Measurements from ENCODE around the gene VASH1.

The VASH1 gene

GRCh38 chr14:76814726-76815645 is 53.7 kb downstream of the VASH1 start:
- POLR2A ChIA-PET = interaction anchor here (0.6 kb wide), 1 partner anchor 99 kb away, joined by 4 read pairs; no protein-coding TSS in a partner anchor
- Histone ChIP-seq H3K27me3 (replicated peaks in 2 of 5; ENCODE audit: control insufficient read depth in 4 of 5, insufficient read depth in 5 of 5, low read length in 4 of 5) (peaks cover 0 to 2% (median 0%) of the 10 kb centered on the region in 5 experiments), H3K9me3 (ENCODE audit: control extremely low read depth in 1 of 5, control insufficient read depth in 4 of 5, insufficient read depth in 2 of 5, low read depth in 1 of 5, low read length in 4 of 5) (no peaks in the 10 kb centered on the region), H3K36me3 (ENCODE audit: control insufficient read depth in 4 of 4, insufficient read depth in 4 of 4, low read length in 3 of 4) (no peaks in the 10 kb centered on the region), H3K4me1 (ENCODE audit: control extremely low read depth in 1 of 4, control insufficient read depth in 4 of 4, insufficient read depth in 4 of 4, low read length in 3 of 4) (peaks cover 9 to 26% (median 24%) of the 10 kb centered on the region in 4 experiments), H3K27ac (ENCODE audit: insufficient read depth in 1 of 2, low read depth in 1 of 2, low read length in 2 of 2, poor library complexity in 1 of 2, severe bottlenecking in 2 of 2) (no peak overlapping the region), H3K4me3 (ENCODE audit: control insufficient read depth in 1 of 7, extremely low read depth in 1 of 7, insufficient read depth in 4 of 7, low read depth in 2 of 7, low read length in 6 of 7) (no peak overlapping the region)
- CTCF ChIA-PET = no interaction called here
- DNase-seq = no peak
- 100% methylated on average over 4 of the region's 7 CpGs for WGBS (ENCODE audit: insufficient coverage)

GRCh38 chr14:76820700-76821099 is 59.4 kb downstream of the VASH1 start:
- H3K27me3 ChIP-seq (replicated peaks in 2 of 5; ENCODE audit: control insufficient read depth in 4 of 5, insufficient read depth in 5 of 5, low read length in 4 of 5) = peaks cover 0 to 4% (median 0%) of the 10 kb centered on the region in 5 experiments

GRCh38 chr14:76826122-76826521 is 64.9 kb downstream of the VASH1 start, which contains the start of gene LRRC74A:
Gene LRRC74A, plus strand, starts transcription at chr14:76826408. Its CDS starts 290 bp downstream, at chr14:76826698.
- POLR2A ChIA-PET = no interaction called here
- no peak for DNase-seq
- H3K9me3 ChIP-seq (ENCODE audit: control extremely low read depth in 1 of 5, control insufficient read depth in 4 of 5, insufficient read depth in 2 of 5, low read depth in 1 of 5, low read length in 4 of 5) = no peaks in the 10 kb centered on the region
- H3K27me3 ChIP-seq (replicated peaks in 2 of 5; ENCODE audit: control insufficient read depth in 4 of 5, insufficient read depth in 5 of 5, low read length in 4 of 5) = peaks cover 0 to 3% (median 0%) of the 10 kb centered on the region in 5 experiments
- H3K4me3 ChIP-seq (ENCODE audit: control insufficient read depth in 1 of 7, extremely low read depth in 1 of 7, insufficient read depth in 4 of 7, low read depth in 2 of 7, low read length in 6 of 7) = no peak within 1 kb of the TSS
- no peak within 1 kb of the TSS for H3K27ac ChIP-seq (ENCODE audit: insufficient read depth in 1 of 2, low read depth in 1 of 2, low read length in 2 of 2, poor library complexity in 1 of 2, severe bottlenecking in 2 of 2)
- WGBS (ENCODE audit: insufficient coverage) = 100% methylated on average over 1 of the region's 2 CpGs
- H3K36me3 ChIP-seq (ENCODE audit: control insufficient read depth in 4 of 4, insufficient read depth in 4 of 4, low read length in 3 of 4) = no peaks in the 10 kb centered on the region
- CTCF ChIA-PET = no interaction called here
- no peaks in the 10 kb centered on the region for H3K4me1 ChIP-seq (ENCODE audit: control extremely low read depth in 1 of 4, control insufficient read depth in 4 of 4, insufficient read depth in 4 of 4, low read length in 3 of 4)

More at GRCh38 chr14:76820700-76821099, 59.4 kb downstream of the VASH1 start:
- no peaks in the 10 kb centered on the region for H3K36me3 ChIP-seq (ENCODE audit: control insufficient read depth in 4 of 4, insufficient read depth in 4 of 4, low read length in 3 of 4)
- no peak for DNase-seq
- no peak overlapping the region for H3K27ac ChIP-seq (ENCODE audit: insufficient read depth in 1 of 2, low read depth in 1 of 2, low read length in 2 of 2, poor library complexity in 1 of 2, severe bottlenecking in 2 of 2)
- CTCF ChIA-PET = interaction anchor here (1.1 to 1.2 kb wide), 2 partner anchors 9 to 14 kb away, joined by 3 read pairs; no protein-coding TSS in a partner anchor
- H3K4me3 ChIP-seq (ENCODE audit: control insufficient read depth in 1 of 7, extremely low read depth in 1 of 7, insufficient read depth in 4 of 7, low read depth in 2 of 7, low read length in 6 of 7) = no peak overlapping the region
- POLR2A ChIA-PET = no interaction called here
- H3K9me3 ChIP-seq (ENCODE audit: control extremely low read depth in 1 of 5, control insufficient read depth in 4 of 5, insufficient read depth in 2 of 5, low read depth in 1 of 5, low read length in 4 of 5) = no peaks in the 10 kb centered on the region
- WGBS (ENCODE audit: insufficient coverage) = no CpG with 5 or more reads among the region's 2 CpGs
- H3K4me1 ChIP-seq (ENCODE audit: control extremely low read depth in 1 of 4, control insufficient read depth in 4 of 4, insufficient read depth in 4 of 4, low read length in 3 of 4) = no peaks in the 10 kb centered on the region

GRCh38 chr14:76827696-76828296 is 66.5 kb downstream of the VASH1 start:
- no peak overlapping the region for H3K4me3 ChIP-seq (ENCODE audit: control insufficient read depth in 1 of 7, extremely low read depth in 1 of 7, insufficient read depth in 4 of 7, low read depth in 2 of 7, low read length in 6 of 7)

GRCh38 chr14:76828339-76829012 is 67.2 kb downstream of the VASH1 start:
- Histone ChIP-seq H3K27ac (ENCODE audit: insufficient read depth in 1 of 2, low read depth in 1 of 2, low read length in 2 of 2, poor library complexity in 1 of 2, severe bottlenecking in 2 of 2) (no peak overlapping the region), H3K4me1 (ENCODE audit: control extremely low read depth in 1 of 4, control insufficient read depth in 4 of 4, insufficient read depth in 4 of 4, low read length in 3 of 4) (no peaks in the 10 kb centered on the region), H3K9me3 (ENCODE audit: control extremely low read depth in 1 of 5, control insufficient read depth in 4 of 5, insufficient read depth in 2 of 5, low read depth in 1 of 5, low read length in 4 of 5) (peaks cover 0 to 3% (median 0%) of the 10 kb centered on the region in 5 experiments), H3K36me3 (ENCODE audit: control insufficient read depth in 4 of 4, insufficient read depth in 4 of 4, low read length in 3 of 4) (no peaks in the 10 kb centered on the region), H3K4me3 (ENCODE audit: control insufficient read depth in 1 of 7, extremely low read depth in 1 of 7, insufficient read depth in 4 of 7, low read depth in 2 of 7, low read length in 6 of 7) (no peak overlapping the region), H3K27me3 (replicated peaks in 2 of 5; ENCODE audit: control insufficient read depth in 4 of 5, insufficient read depth in 5 of 5, low read length in 4 of 5) (peaks cover 0 to 3% (median 0%) of the 10 kb centered on the region in 5 experiments)
- POLR2A ChIA-PET = no interaction called here
- CTCF ChIA-PET = interaction anchor here (0.6 to 0.7 kb wide), 2 partner anchors 16 to 21 kb away, joined by 3 read pairs; no protein-coding TSS in a partner anchor
- DNase-seq = no peak
- 93% methylated on average over 16 of the region's 17 CpGs for WGBS (ENCODE audit: insufficient coverage)

More at GRCh38 chr14:76827696-76828296, 66.5 kb downstream of the VASH1 start:
- no peak for DNase-seq
- Histone ChIP-seq H3K4me1 (ENCODE audit: control extremely low read depth in 1 of 4, control insufficient read depth in 4 of 4, insufficient read depth in 4 of 4, low read length in 3 of 4) (no peaks in the 10 kb centered on the region), H3K36me3 (ENCODE audit: control insufficient read depth in 4 of 4, insufficient read depth in 4 of 4, low read length in 3 of 4) (no peaks in the 10 kb centered on the region), H3K27me3 (replicated peaks in 2 of 5; ENCODE audit: control insufficient read depth in 4 of 5, insufficient read depth in 5 of 5, low read length in 4 of 5) (peaks cover 0 to 3% (median 0%) of the 10 kb centered on the region in 5 experiments), H3K27ac (ENCODE audit: insufficient read depth in 1 of 2, low read depth in 1 of 2, low read length in 2 of 2, poor library complexity in 1 of 2, severe bottlenecking in 2 of 2) (no peak overlapping the region), H3K9me3 (ENCODE audit: control extremely low read depth in 1 of 5, control insufficient read depth in 4 of 5, insufficient read depth in 2 of 5, low read depth in 1 of 5, low read length in 4 of 5) (peaks cover 0 to 3% (median 0%) of the 10 kb centered on the region in 5 experiments)
- CTCF ChIA-PET = interaction anchor here (0.5 kb wide), 1 partner anchor 329 kb away, joined by 3 read pairs; no protein-coding TSS in a partner anchor
- POLR2A ChIA-PET = interaction anchor here (0.7 kb wide), 1 partner anchor 32 kb away, joined by 3 read pairs; no protein-coding TSS in a partner anchor
- WGBS (ENCODE audit: insufficient coverage) = 96% methylated on average over 6 of the region's 9 CpGs

- no peak for DNase-seq
- H3K27me3 ChIP-seq (replicated peaks in 2 of 5; ENCODE audit: control insufficient read depth in 4 of 5, insufficient read depth in 5 of 5, low read length in 4 of 5) = peaks cover 0 to 3% (median 0%) of the 10 kb centered on the region in 5 experiments
- no peaks in the 10 kb centered on the region for H3K4me1 ChIP-seq (ENCODE audit: control extremely low read depth in 1 of 4, control insufficient read depth in 4 of 4, insufficient read depth in 4 of 4, low read length in 3 of 4)
- WGBS (ENCODE audit: insufficient coverage) = 94% methylated on average over 2 of the region's 3 CpGs
- no peak overlapping the region for H3K27ac ChIP-seq (ENCODE audit: insufficient read depth in 1 of 2, low read depth in 1 of 2, low read length in 2 of 2, poor library complexity in 1 of 2, severe bottlenecking in 2 of 2)
- peaks cover 0 to 3% (median 0%) of the 10 kb centered on the region in 5 experiments for H3K9me3 ChIP-seq (ENCODE audit: control extremely low read depth in 1 of 5, control insufficient read depth in 4 of 5, insufficient read depth in 2 of 5, low read depth in 1 of 5, low read length in 4 of 5)
- H3K36me3 ChIP-seq (ENCODE audit: control insufficient read depth in 4 of 4, insufficient read depth in 4 of 4, low read length in 3 of 4) = no peaks in the 10 kb centered on the region
- ChIA-PET POLR2A (no interaction called here), CTCF (interaction anchor here (0.6 to 0.9 kb wide), 3 partner anchors 8 to 22 kb away, joined by 3 read pairs; no protein-coding TSS in a partner anchor)
- no peak overlapping the region for H3K4me3 ChIP-seq (ENCODE audit: control insufficient read depth in 1 of 7, extremely low read depth in 1 of 7, insufficient read depth in 4 of 7, low read depth in 2 of 7, low read length in 6 of 7)
Measured at GRCh38 chr14:76829013-76829365, 67.7 kb downstream of the VASH1 start.

Data from common myeloid progenitor, CD34-positive (primary cell).